GM12873 (cell line): ENCODE data around the gene POMT1.

ENCODE experiments used
- TF ChIP-seq, protein P1 (sequence below): IDR thresholded peaks from 2 replicates; pipeline ENCODE4 v1.5.1; 2012; ENCODE audit warnings: low read depth, mild to moderate bottlenecking, moderate library complexity, low read length, control low read depth; ENCODE audit not compliant: insufficient read depth; ENCODE audit errors: missing control alignments

The POMT1 gene

GRCh38 chr9:131492070-131492469 lies 10.6 kb upstream of the POMT1 start:
- TF ChIP-seq, protein P1, sequence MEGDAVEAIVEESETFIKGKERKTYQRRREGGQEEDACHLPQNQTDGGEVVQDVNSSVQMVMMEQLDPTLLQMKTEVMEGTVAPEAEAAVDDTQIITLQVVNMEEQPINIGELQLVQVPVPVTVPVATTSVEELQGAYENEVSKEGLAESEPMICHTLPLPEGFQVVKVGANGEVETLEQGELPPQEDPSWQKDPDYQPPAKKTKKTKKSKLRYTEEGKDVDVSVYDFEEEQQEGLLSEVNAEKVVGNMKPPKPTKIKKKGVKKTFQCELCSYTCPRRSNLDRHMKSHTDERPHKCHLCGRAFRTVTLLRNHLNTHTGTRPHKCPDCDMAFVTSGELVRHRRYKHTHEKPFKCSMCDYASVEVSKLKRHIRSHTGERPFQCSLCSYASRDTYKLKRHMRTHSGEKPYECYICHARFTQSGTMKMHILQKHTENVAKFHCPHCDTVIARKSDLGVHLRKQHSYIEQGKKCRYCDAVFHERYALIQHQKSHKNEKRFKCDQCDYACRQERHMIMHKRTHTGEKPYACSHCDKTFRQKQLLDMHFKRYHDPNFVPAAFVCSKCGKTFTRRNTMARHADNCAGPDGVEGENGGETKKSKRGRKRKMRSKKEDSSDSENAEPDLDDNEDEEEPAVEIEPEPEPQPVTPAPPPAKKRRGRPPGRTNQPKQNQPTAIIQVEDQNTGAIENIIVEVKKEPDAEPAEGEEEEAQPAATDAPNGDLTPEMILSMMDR = no peak

- TF ChIP-seq, protein P1 = no peak
Measured at GRCh38 chr9:131494296-131494870, 8.3 kb upstream of the POMT1 start.

- TF ChIP-seq, protein P1 = no peak
Measured at GRCh38 chr9:131495785-131496184, 6.9 kb upstream of the POMT1 start.

DNA sequence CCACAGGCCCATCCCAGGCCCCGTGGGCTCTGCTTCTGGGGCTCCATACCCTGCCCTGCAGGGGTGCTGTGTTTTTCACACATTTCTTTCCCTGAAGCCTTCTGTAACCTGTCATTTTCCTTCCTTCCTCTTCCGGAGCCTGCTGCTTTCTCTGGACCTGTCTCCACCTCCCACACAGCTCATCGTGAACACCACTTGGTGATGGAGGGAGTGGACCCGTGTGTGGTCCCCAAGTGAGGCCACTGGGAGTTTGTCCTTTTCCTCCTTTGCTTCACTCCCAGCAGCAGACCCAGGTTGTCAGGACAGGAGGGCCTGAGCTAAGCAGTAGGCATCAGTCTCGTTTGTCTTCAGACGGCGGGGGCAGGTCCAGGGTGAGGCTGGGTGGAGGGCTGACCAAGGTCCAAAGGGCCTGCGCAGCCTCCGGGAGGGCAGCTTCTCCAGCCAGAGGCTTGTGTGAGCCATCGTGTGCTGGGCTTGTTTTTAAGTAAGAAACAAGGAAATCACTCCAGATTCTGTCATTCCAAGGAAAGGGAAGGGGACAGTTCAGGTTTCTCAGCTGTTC lies 5.8 kb upstream of the POMT1 start:
- TF ChIP-seq, protein P1 = no peak

GRCh38 chr9:131499254-131499767 lies 3.4 kb upstream of the POMT1 start:
- TF ChIP-seq, protein P1 = no peak

- TF ChIP-seq, protein P1 = no peak
Measured at GRCh38 chr9:131500377-131500776, 2.3 kb upstream of the POMT1 start.

- TF ChIP-seq, protein P1 = no peak
Measured at GRCh38 chr9:131500939-131501541, 1.7 kb upstream of the POMT1 start.
